Esophagus muscularis mucosa (tissue), 4 donors: ENCODE measurements around the gene SACS. TPM values are rescaled to one million over a fixed set of nuclear protein-coding genes. Genes with fewer than 3 reads are reported as not detected.

Experiments used
- DNase-seq: peaks from one replicate; pipeline ENCODE4 v3.0.0-alpha.2; 2017; ENCODE audit errors: extremely low spot score
- H3K27ac ChIP-seq, 4 donors: fragments of 200-600 bp; sonication (generic); replicated peaks in 1 of 4; 1 replicate in 3 of 4; 2 replicates in 1 of 4; pipeline ENCODE4 v1.5.1; 2016 to 2019; ENCODE audit warnings: mild to moderate bottlenecking in 1 of 4
- H3K27me3 ChIP-seq, 4 donors: fragments of 200-600 bp; sonication (generic); one replicate each; pipeline versions ENCODE4 v1.5.1 to v1.6.0; 2016 to 2019
- H3K36me3 ChIP-seq, 4 donors: fragments of 200-600 bp; sonication (generic); one replicate each; pipeline ENCODE4 v1.5.1; 2016 to 2019
- H3K4me1 ChIP-seq, 4 donors: fragments of 200-600 bp; sonication (generic); one replicate each; pipeline ENCODE4 v1.5.1; 2016 to 2019
- H3K4me3 ChIP-seq, 4 donors: fragments of 200-600 bp; sonication (generic); 1 replicate in 2 of 4; 2 replicates in 2 of 4; pipeline ENCODE4 v1.5.1; 2016 to 2019; ENCODE audit warnings: mild to moderate bottlenecking in 4 of 4, moderate library complexity in 1 of 4
- H3K9me3 ChIP-seq, 4 donors: fragments of 200-600 bp; sonication (generic); 1 replicate in 3 of 4; 2 replicates in 1 of 4; pipeline ENCODE4 v1.5.1; 2016 to 2019
- EP300 ChIP-seq: sonication (generic); formaldehyde crosslinking; IDR thresholded peaks from one replicate; pipeline ENCODE4 v1.6.1; 2017; ENCODE audit warnings: antibody characterized with exemption
- POLR2A ChIP-seq: fragments of 450-650 bp; IDR thresholded peaks from one replicate; pipeline ENCODE4 v1.6.1; 2017; ENCODE audit warnings: antibody characterized with exemption, moderate library complexity, mild to moderate bottlenecking, low read depth
- POLR2AphosphoS5 ChIP-seq, 2 donors: sonication (generic); formaldehyde crosslinking; IDR thresholded peaks; one replicate each; pipeline ENCODE4 v1.6.1; 2017; ENCODE audit warnings: antibody characterized with exemption in 2 of 2
- WGBS: methylation state at CpG from one replicate; pipeline ENCODE4 v1.1.5; 2018; 5-methylcytosine and 5-hydroxymethylcytosine counted together
- intact Hi-C: fragments of 100-400 bp; cut with DNase I; formaldehyde crosslinking; loops from one replicate; pipeline ENCODE4 v1.15.1; 2023
- total RNA-seq, 4 donors: library from RNA; depleted of rRNA; stranded (reverse); fragments of >200 nt; gene quantifications; one replicate each; pipeline versions ENCODE4 v1.1.0 to v1.2.1, GENCODE V29; 2016
- TF ChIP-seq, protein P1 (sequence below), 3 experiments: fragments of 200-600 bp in 2 of 3; fragments of 450-650 bp in 1 of 3; sonication (generic) in 2 of 3; IDR thresholded peaks; one replicate each; pipeline ENCODE4 v1.5.1; 2017 to 2019; ENCODE audit warnings: antibody characterized with exemption in 3 of 3, mild to moderate bottlenecking in 2 of 3, moderate library complexity in 1 of 3

The SACS gene
- total RNA-seq, 4 donors from 2014 or later, result 45.1 to 70.1 (median 65.3) TPM

GRCh38 chr13:23467048-23467931 lies 33.8 kb upstream of the SACS start:
- DNase-seq, result peak; percentile 74
- H3K36me3 ChIP-seq, result no peaks in the 10 kb centered on the region
- H3K27ac ChIP-seq, result peak overlapping the region; percentile 74 to 89 (median 86)
- no peaks in the 10 kb centered on the region for H3K27me3 ChIP-seq
- 65% methylated on average over 14 of the region's 14 CpGs for WGBS
- H3K9me3 ChIP-seq, result no peaks in the 10 kb centered on the region
- peak overlapping the region in 2 of 4 donors; percentile 59 to 62 for H3K4me3 ChIP-seq
- TF ChIP-seq POLR2A (no peak), POLR2AphosphoS5 (IDR thresholded peaks at IDR 0.05) (no peak), EP300 (no peak)
- TF ChIP-seq, protein P1, sequence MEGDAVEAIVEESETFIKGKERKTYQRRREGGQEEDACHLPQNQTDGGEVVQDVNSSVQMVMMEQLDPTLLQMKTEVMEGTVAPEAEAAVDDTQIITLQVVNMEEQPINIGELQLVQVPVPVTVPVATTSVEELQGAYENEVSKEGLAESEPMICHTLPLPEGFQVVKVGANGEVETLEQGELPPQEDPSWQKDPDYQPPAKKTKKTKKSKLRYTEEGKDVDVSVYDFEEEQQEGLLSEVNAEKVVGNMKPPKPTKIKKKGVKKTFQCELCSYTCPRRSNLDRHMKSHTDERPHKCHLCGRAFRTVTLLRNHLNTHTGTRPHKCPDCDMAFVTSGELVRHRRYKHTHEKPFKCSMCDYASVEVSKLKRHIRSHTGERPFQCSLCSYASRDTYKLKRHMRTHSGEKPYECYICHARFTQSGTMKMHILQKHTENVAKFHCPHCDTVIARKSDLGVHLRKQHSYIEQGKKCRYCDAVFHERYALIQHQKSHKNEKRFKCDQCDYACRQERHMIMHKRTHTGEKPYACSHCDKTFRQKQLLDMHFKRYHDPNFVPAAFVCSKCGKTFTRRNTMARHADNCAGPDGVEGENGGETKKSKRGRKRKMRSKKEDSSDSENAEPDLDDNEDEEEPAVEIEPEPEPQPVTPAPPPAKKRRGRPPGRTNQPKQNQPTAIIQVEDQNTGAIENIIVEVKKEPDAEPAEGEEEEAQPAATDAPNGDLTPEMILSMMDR (IDR thresholded peaks at IDR 0.05), result no peak
- peaks cover 5 to 42% (median 37%) of the 10 kb centered on the region in 4 donors for H3K4me1 ChIP-seq
- intact Hi-C loops, result loop anchor here (2.0 kb wide), 2 partner anchors 112 to 404 kb away; no protein-coding TSS in a partner anchor

DNA sequence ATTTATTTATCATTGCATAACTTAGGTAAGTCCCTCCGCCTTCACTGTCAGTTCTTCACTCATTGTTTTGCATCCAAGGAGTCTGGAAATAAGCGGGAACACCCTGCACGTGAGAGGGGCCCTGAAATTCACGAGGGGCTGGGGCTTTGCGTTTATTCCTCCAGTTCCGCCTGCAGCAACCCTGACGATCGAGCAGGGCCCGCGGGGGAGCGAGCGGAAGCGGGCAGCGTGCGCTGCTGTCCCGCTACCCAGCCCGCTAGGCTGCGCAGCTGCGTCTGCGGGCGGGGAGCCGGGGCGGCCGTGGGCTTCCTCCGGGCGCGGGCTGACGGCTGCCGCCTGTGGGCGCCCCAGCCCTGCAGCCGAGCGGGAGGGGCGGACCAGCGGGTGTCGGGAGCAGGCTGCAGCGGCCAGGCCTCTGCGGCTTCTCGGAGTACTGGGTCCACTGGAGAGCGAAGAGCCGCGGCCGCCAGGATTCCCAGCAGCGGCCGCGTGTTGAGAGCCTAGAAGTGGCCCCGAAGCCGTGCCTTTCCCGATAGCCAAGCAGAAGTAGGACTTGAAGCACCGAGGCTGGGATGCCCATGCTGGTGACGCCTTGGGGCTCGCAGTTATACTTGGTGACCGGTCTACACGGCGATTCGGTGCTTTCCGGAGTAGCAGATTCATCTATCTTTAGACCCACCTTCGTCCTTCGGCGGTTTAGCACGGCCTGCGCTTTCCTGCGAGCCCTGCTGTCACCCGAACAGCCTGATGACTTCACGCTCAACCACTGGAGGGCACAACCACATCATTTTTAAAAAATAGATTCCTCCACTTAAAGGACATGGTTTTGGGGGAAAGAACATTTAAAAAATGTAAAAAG lies 32.9 kb upstream of the SACS start:
- no peaks in the 10 kb centered on the region for H3K9me3 ChIP-seq
- intact Hi-C loops, result loop anchor here (2.0 kb wide), 2 partner anchors 112 to 404 kb away; no protein-coding TSS in a partner anchor
- no peaks in the 10 kb centered on the region for H3K36me3 ChIP-seq
- peak overlapping the region; percentile 57 to 69 (median 60) for H3K4me3 ChIP-seq
- TF ChIP-seq, protein P1 (IDR thresholded peaks at IDR 0.05), result peak; percentile 45 to 67 (median 64)
- TF ChIP-seq POLR2AphosphoS5 (IDR thresholded peaks at IDR 0.05) (peak; percentile 3 to 12), EP300 (no peak), POLR2A (no peak)
- WGBS, result 3% methylated on average over 24 of the region's 64 CpGs
- H3K4me1 ChIP-seq, result peaks cover 5 to 47% (median 37%) of the 10 kb centered on the region in 4 donors
- H3K27me3 ChIP-seq, result no peaks in the 10 kb centered on the region
- peak; percentile 92 for DNase-seq
- peak overlapping the region; percentile 74 to 89 (median 86) for H3K27ac ChIP-seq

DNA sequence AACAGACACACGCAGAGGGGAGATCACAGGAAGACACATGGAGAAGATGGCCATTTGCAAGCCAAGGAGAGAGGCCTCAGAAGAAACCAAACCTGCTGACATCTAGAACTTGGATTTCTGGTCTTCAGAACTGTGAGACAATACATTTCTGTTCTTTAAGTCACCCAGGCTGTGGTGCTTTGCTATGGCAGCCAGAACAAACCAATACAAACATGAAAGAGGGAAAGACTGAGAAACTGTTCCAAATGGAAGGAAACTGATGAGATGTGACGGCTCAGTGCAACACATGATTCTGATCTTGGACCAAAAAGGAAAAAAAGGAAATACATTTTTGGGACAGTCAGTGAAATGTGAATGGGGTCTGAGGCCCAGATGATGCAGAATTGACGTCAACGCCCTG lies 30.2 kb upstream of the SACS start:
- H3K4me1 ChIP-seq, result peaks cover 5 to 32% (median 23%) of the 10 kb centered on the region in 4 donors
- no peaks in the 10 kb centered on the region for H3K27me3 ChIP-seq
- 89% methylated on average over 4 of the region's 4 CpGs for WGBS
- no peak for DNase-seq
- intact Hi-C loops, result no loop called here
- no peaks in the 10 kb centered on the region for H3K36me3 ChIP-seq
- no peaks in the 10 kb centered on the region for H3K9me3 ChIP-seq
- no peak overlapping the region for H3K4me3 ChIP-seq
- no peak overlapping the region for H3K27ac ChIP-seq
- no peak for TF ChIP-seq POLR2A

GRCh38 chr13:23462815-23463559 lies 29.5 kb upstream of the SACS start:
- intact Hi-C loops, result no loop called here
- Histone ChIP-seq H3K4me3 (no peak overlapping the region), H3K36me3 (no peaks in the 10 kb centered on the region), H3K9me3 (no peaks in the 10 kb centered on the region), H3K4me1 (peaks cover 5 to 32% (median 23%) of the 10 kb centered on the region in 4 donors), H3K27ac (peak overlapping the region in 1 of 4 donors; percentile 46), H3K27me3 (no peaks in the 10 kb centered on the region)
- TF ChIP-seq, protein P1 (IDR thresholded peaks at IDR 0.05), result no peak
- TF ChIP-seq POLR2AphosphoS5 (IDR thresholded peaks at IDR 0.05) (no peak), EP300 (no peak), POLR2A (no peak)
- no peak for DNase-seq
- WGBS, result 32% methylated on average over 3 of the region's 3 CpGs
